H1 (cell line): ENCODE measurements around the gene SLC22A31. TPM values are rescaled to one million over a fixed set of nuclear protein-coding genes. Genes with fewer than 3 reads are reported as not detected.
"Not testable (repeated sequence)": the region's sequence is repeated elsewhere in the genome, so short reads cannot be mapped to it uniquely, and the experiment has no call there.

ENCODE experiments used
- CTCF ChIA-PET: fragments of 300-600 bp; sonication (Branson Sonifier 250); formaldehyde crosslinking; loops from one replicate; lab custom pipeline; 2021; ENCODE audit not compliant: partially characterized antibody; lab: Charles Lee
- POLR2A ChIA-PET: fragments of 300-600 bp; sonication (Branson Sonifier 250); formaldehyde crosslinking; loops from one replicate; lab custom pipeline; 2021; ENCODE audit warnings: inconsistent platforms; ENCODE audit not compliant: partially characterized antibody; lab: Charles Lee
- DNase-seq, 2 experiments: peaks; one replicate each; pipeline versions ENCODE4 v3.0.0 to v3.0.0-alpha.2; 2010 to 2022; ENCODE audit warnings: low spot score in 2 of 2, low read depth in 1 of 2, mixed read lengths in 1 of 2
- FAIRE-seq: peaks from 2 replicates; lab custom pipeline; 2011; peaks lifted over from hg19 to GRCh38; lab: Jason Lieb, UNC
- H2AFZ ChIP-seq: 2 replicates; pipeline ENCODE4 v1.8.1; 2012; ENCODE audit warnings: low read length, inconsistent platforms
- H2AK5ac ChIP-seq: 2 replicates; pipeline ENCODE4 v1.6.1; 2013; ENCODE audit warnings: low read depth, low read length
- H2BK120ac ChIP-seq: replicated peaks from 2 replicates; pipeline ENCODE3; 2013; ENCODE audit warnings: low read depth, low read length, inconsistent platforms
- H2BK12ac ChIP-seq: 2 replicates; pipeline ENCODE4 v1.6.1; 2013; ENCODE audit warnings: low read depth, low read length
- H2BK15ac ChIP-seq: 2 replicates; pipeline ENCODE4 v1.6.1; 2013; ENCODE audit warnings: low read length
- H2BK20ac ChIP-seq: 2 replicates; pipeline ENCODE4 v1.6.1; 2013; ENCODE audit warnings: low read length
- H2BK5ac ChIP-seq: 2 replicates; pipeline ENCODE4 v1.6.1; 2013; ENCODE audit warnings: low read depth, low read length
- H3K14ac ChIP-seq: 2 replicates; pipeline ENCODE4 v1.6.1; 2013; ENCODE audit warnings: inconsistent platforms; ENCODE audit not compliant: insufficient read length
- H3K18ac ChIP-seq: 2 replicates; pipeline ENCODE4 v1.6.1; 2013; ENCODE audit warnings: low read length; ENCODE audit errors: extremely low read depth
- H3K23ac ChIP-seq: 2 replicates; pipeline ENCODE4 v1.6.1; 2013; ENCODE audit warnings: inconsistent platforms; ENCODE audit not compliant: insufficient read length
- H3K23me2 ChIP-seq: 2 replicates; pipeline ENCODE4 v1.6.1; 2013; ENCODE audit warnings: low read depth, low read length
- H3K27ac ChIP-seq: 2 replicates; pipeline ENCODE4 v1.6.1; 2011; ENCODE audit warnings: low read depth, low read length, inconsistent platforms
- H3K27me3 ChIP-seq, 4 experiments: replicated peaks in 1 of 4; 1 replicate in 1 of 4; 2 replicates in 3 of 4; pipeline versions ENCODE4 v1.6.1 to v1.8.1; 2011 to 2013; ENCODE audit warnings: low read length in 3 of 4, mild to moderate bottlenecking in 3 of 4, inconsistent platforms in 2 of 4, mixed read lengths in 2 of 4, moderate library complexity in 1 of 4; ENCODE audit not compliant: control insufficient read depth in 3 of 4, insufficient read depth in 3 of 4; ENCODE audit errors: extremely low read depth in 1 of 4
- H3K36me3 ChIP-seq, 4 experiments: 2 replicates each; pipeline versions ENCODE4 v1.6.1 to v1.8.1; 2011 to 2013; ENCODE audit warnings: mild to moderate bottlenecking in 4 of 4, low read length in 3 of 4, moderate library complexity in 2 of 4, control low read depth in 1 of 4, inconsistent platforms in 1 of 4; ENCODE audit not compliant: insufficient read depth in 4 of 4, control insufficient read depth in 2 of 4
- H3K4ac ChIP-seq: replicated peaks from 2 replicates; pipeline ENCODE3; 2013; ENCODE audit warnings: low read length, low read depth, mixed read lengths, inconsistent platforms; ENCODE audit not compliant: insufficient read length
- H3K4me1 ChIP-seq, 4 experiments: replicated peaks in 1 of 4; 1 replicate in 1 of 4; 2 replicates in 3 of 4; pipeline versions ENCODE4 v1.6.1 to v1.8.1; 2011 to 2013; ENCODE audit warnings: low read length in 3 of 4, inconsistent platforms in 2 of 4, mixed read lengths in 1 of 4; ENCODE audit not compliant: insufficient read depth in 4 of 4, control insufficient read depth in 3 of 4
- H3K4me2 ChIP-seq, 2 experiments: 2 replicates each; pipeline versions ENCODE4 v1.6.1 to v1.8.1; 2011 to 2013; ENCODE audit warnings: low read depth in 2 of 2, low read length in 2 of 2, control low read depth in 1 of 2, inconsistent platforms in 1 of 2, mild to moderate bottlenecking in 1 of 2; ENCODE audit not compliant: insufficient read depth in 1 of 2
- H3K4me3 ChIP-seq, 4 experiments: fragments of 200-600, 300-600 bp in 1 of 4; sonication (generic), shearing (Covaris generic), sonication (Bioruptor Twin) in 1 of 4; 2 replicates each; pipeline versions ENCODE4 v1.5.1 to v1.8.1; 2011 to 2016; ENCODE audit warnings: low read length in 4 of 4, low read depth in 3 of 4, control low read depth in 2 of 4, inconsistent platforms in 2 of 4, mild to moderate bottlenecking in 2 of 4, mixed read lengths in 1 of 4, moderate library complexity in 1 of 4; ENCODE audit not compliant: insufficient read depth in 2 of 4; ENCODE audit errors: extremely low read depth in 1 of 4
- H3K56ac ChIP-seq: replicated peaks from 2 replicates; pipeline ENCODE3; 2013; ENCODE audit warnings: low read depth, mild to moderate bottlenecking, mixed read lengths, low read length, inconsistent platforms; ENCODE audit not compliant: insufficient read length
- H3K79me1 ChIP-seq: 2 replicates; pipeline ENCODE4 v1.6.1; 2013; ENCODE audit warnings: low read depth, low read length, control low read depth
- H3K79me2 ChIP-seq, 2 experiments: 2 replicates each; pipeline versions ENCODE4 v1.6.1 to v1.8.1; 2012 to 2013; ENCODE audit warnings: low read length in 2 of 2, mild to moderate bottlenecking in 2 of 2, inconsistent platforms in 1 of 2; ENCODE audit not compliant: insufficient read depth in 2 of 2, control insufficient read depth in 1 of 2
- H3K9ac ChIP-seq, 4 experiments: replicated peaks in 1 of 4; 1 replicate in 1 of 4; 2 replicates in 3 of 4; pipeline versions ENCODE4 v1.6.1 to v1.8.1; 2011 to 2013; ENCODE audit warnings: low read depth in 3 of 4, low read length in 3 of 4, control low read depth in 2 of 4, mild to moderate bottlenecking in 2 of 4, moderate library complexity in 2 of 4, inconsistent platforms in 1 of 4; ENCODE audit errors: extremely low read depth in 1 of 4
- H3K9me3 ChIP-seq, 2 experiments: 2 replicates each; pipeline versions ENCODE4 v1.6.1 to v1.8.1; 2012 to 2013; ENCODE audit warnings: mild to moderate bottlenecking in 2 of 2, moderate library complexity in 2 of 2, control low read depth in 1 of 2, inconsistent platforms in 1 of 2, low read depth in 1 of 2, low read length in 1 of 2, mixed read lengths in 1 of 2; ENCODE audit not compliant: insufficient read depth in 2 of 2
- H4K20me1 ChIP-seq, 2 experiments: replicated peaks in 1 of 2; 2 replicates each; pipeline versions ENCODE3 to v1.8.1; 2011 to 2013; ENCODE audit warnings: inconsistent platforms in 2 of 2, low read length in 2 of 2, mild to moderate bottlenecking in 1 of 2; ENCODE audit not compliant: insufficient read depth in 2 of 2, control insufficient read depth in 1 of 2
- H4K5ac ChIP-seq: 2 replicates; pipeline ENCODE4 v1.6.1; 2013; ENCODE audit warnings: low read length, low read depth, mixed read lengths, inconsistent platforms; ENCODE audit not compliant: insufficient read length
- H4K8ac ChIP-seq: 2 replicates; pipeline ENCODE4 v1.8.0; 2013; ENCODE audit warnings: mild to moderate bottlenecking, moderate library complexity, low read length, inconsistent platforms; ENCODE audit not compliant: insufficient read depth; ENCODE audit errors: extremely low read depth
- H4K91ac ChIP-seq: replicated peaks from 2 replicates; pipeline ENCODE3; 2013; ENCODE audit warnings: low read length, mixed read lengths, inconsistent platforms; ENCODE audit not compliant: insufficient read length
- SIRT6 ChIP-seq: IDR thresholded peaks from one replicate; pipeline ENCODE4 v1.7.1; 2012; ENCODE audit warnings: low read length, inconsistent platforms
- WGBS, 2 experiments: shearing (Covaris generic) in 1 of 2; methylation state at CpG; one replicate each; pipeline versions ENCODE4 v1.1.6 to v1.1.7; 2013 to 2015; ENCODE audit warnings: low lambda C conversion rate in 2 of 2, mixed read lengths in 2 of 2, inconsistent platforms in 1 of 2, low coverage in 1 of 2, missing lambda C conversion rate in 1 of 2; ENCODE audit not compliant: insufficient replicate concordance in 2 of 2, insufficient coverage in 1 of 2, insufficient read length in 1 of 2; ENCODE audit errors: extremely low coverage in 1 of 2, missing lambda C conversion rate in 1 of 2; 5-methylcytosine and 5-hydroxymethylcytosine counted together
- polyA plus RNA-seq, 7 experiments: library from polyadenylated mRNA; depleted of rRNA in 3 of 7; stranded (reverse) in 5 of 7; unstranded in 2 of 7; fragments of >200 nt in 5 of 7; fragments of 200-250 nt in 2 of 7; gene quantifications; 1 replicate in 5 of 7; 2 replicates in 1 of 7; 4 replicates in 1 of 7; pipeline versions ENCODE4 v1.2.1 to v1.2.3, GENCODE V29; 2011 to 2013; ENCODE audit warnings: missing spikeins in 2 of 7, mixed read lengths in 2 of 7
- total RNA-seq: library from RNA; stranded (reverse); fragmentation: NEBNext Ultra II Directional; extraction: Animal tissue kit (Norgen Biotek cat#: 25700); gene quantifications from 2 replicates; pipeline ENCODE4 v1.2.1, GENCODE V29; 2021

The SLC22A31 gene
- total and polyA plus RNA-seq, 2 of the 8 experiments (the other 6 are each of a cell fraction or from before 2014, with no cell fraction given), result 7.7 to 10.6 TPM

- no peak for TF ChIP-seq SIRT6
These were observed 33.5 kb downstream of the SLC22A31 start (continued) for GRCh38 chr16:89166696-89167424.

- H3K36me3 ChIP-seq, H3K9me3 ChIP-seq, H2BK12ac ChIP-seq, H4K5ac ChIP-seq, H2BK15ac ChIP-seq, H3K27ac ChIP-seq, H3K4me2 ChIP-seq, H3K4ac ChIP-seq, H2BK20ac ChIP-seq, H4K91ac ChIP-seq, H3K9ac ChIP-seq, H3K56ac ChIP-seq, H2BK120ac ChIP-seq, POLR2A ChIA-PET, H2AK5ac ChIP-seq, H3K27me3 ChIP-seq, H3K14ac ChIP-seq, H3K79me2 ChIP-seq, DNase-seq, H3K23ac ChIP-seq, H2BK5ac ChIP-seq, H3K79me1 ChIP-seq, H3K18ac ChIP-seq, H2AFZ ChIP-seq, FAIRE-seq, H4K8ac ChIP-seq, H3K4me3 ChIP-seq, H4K20me1 ChIP-seq, H3K23me2 ChIP-seq: not testable (repeated sequence)
- CTCF ChIA-PET, result interaction anchor here (1.7 kb wide), 1 partner anchor 10 kb away, joined by 6 read pairs; no protein-coding TSS in a partner anchor
- WGBS, 2 experiments, result 74% methylated on average over 10 of the region's 10 CpGs; no CpG with 5 or more reads in 1 of the 2 experiments
- peaks cover 0 to 12% (median 10%) of the 10 kb centered on the region in 4 experiments; a peak in 6 of 7 replicates for H3K4me1 ChIP-seq
These were observed 34.7 kb downstream of the SLC22A31 start for GRCh38 chr16:89165681-89165979.
